G401 (cell line): Measurements from ENCODE around the gene IL17RD. TPM values are rescaled to one million over a fixed set of nuclear protein-coding genes. Genes with fewer than 3 reads are reported as not detected.

Experiments used
- DNase-seq: peaks from one replicate; pipeline ENCODE4 v3.0.0-alpha.2; 2015; ENCODE audit warnings: low spot score
- in situ Hi-C: cut with HindIII; loops from 2 replicates; pipeline ENCODE4 v1.10.0; 2016; ENCODE audit warnings: low sequenced_read_pairs, mixed read lengths
- total RNA-seq: library from RNA; depleted of rRNA; stranded (reverse); fragments of >200 nt; shearing (Covaris generic); gene quantifications from 2 replicates; pipeline ENCODE4 v1.2.3, GENCODE V29; 2014

IL17RD gene
- total RNA-seq, 1 experiment from 2014 or later: 48.2 TPM

- in situ Hi-C loops: no loop called here
- no peak for DNase-seq
Measured at GRCh38 chr3:57135964-57136719, 29.0 kb downstream of the IL17RD start.

DNA sequence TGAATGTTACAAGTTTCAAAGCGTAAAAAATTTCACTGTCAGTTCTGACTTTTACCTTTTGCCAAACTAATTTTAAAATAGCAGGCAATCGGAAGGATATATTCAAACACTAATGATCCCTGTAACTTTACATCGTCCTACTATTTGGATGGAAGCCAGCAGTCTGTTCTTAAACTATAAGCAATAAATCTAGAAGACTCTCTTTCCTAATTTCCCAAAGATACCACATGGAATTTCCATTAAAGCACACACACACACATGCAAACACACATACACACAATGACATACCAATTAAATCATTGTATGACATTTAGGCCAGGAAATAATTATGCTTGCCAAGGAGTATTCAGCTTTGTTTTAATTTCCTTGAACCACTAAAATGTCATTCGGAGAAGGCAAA lies 32.0 kb downstream of the IL17RD start:
- DNase-seq: no peak
- in situ Hi-C loops: no loop called here

- in situ Hi-C loops: no loop called here
- DNase-seq: no peak
Measured at GRCh38 chr3:57132674-57133073, 32.5 kb downstream of the IL17RD start.

DNA sequence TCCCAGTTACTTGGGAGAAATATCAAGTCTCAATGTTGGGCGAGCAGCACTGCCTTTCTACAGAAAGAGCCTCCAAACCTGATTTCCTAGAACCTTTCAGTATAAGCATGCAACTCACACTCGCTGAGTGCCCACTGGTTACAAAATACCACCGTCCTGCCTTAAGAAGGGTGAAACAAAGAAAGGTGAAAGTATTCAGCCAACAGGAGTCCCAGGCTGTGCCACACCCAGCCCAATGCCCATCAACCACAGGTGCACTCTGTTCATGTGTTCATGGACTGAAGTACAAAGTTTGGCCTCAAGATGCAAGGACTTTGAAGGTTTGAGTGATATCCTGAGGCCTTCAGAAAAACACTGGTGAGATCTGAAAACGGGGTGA lies 34.0 kb downstream of the IL17RD start:
- no peak for DNase-seq
- in situ Hi-C loops: no loop called here

DNA sequence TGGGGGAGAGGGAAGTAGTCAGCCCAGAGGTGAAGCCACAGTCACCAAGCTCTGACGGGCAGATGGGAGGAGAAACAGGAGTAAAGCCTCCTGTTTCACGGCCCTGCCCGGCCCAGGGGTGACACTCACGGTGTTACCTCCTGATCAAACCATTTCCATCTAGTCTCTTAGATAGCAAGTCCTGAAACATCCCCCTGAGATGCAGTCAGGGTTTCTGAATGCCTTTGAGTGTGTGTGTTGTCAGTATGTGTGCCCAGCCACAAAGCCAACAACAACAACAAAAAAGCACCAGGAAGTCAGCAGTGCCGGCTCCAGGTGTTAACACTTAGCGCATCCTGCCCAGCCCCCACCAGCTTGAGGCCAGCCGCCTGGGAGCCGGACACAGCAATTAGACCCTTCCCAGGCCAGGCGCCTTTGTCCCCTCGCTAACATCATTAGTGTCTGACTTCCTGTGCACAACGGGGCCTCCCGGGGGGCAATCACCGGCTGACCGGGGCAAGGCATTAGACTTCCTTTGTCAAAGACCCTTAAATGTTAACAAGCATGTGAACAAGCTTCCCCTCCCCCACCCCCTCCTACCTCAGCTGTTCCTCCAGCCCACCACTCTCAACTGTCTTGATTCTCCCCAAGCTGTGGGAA lies 34.5 kb downstream of the IL17RD start:
- in situ Hi-C loops: no loop called here
- DNase-seq: peak; percentile 60

GRCh38 chr3:57128826-57129667 lies 36.1 kb downstream of the IL17RD start:
- DNase-seq: no peak
- in situ Hi-C loops: no loop called here

- in situ Hi-C loops: no loop called here
- no peak for DNase-seq
Measured at GRCh38 chr3:57127891-57128518, 37.1 kb downstream of the IL17RD start.

DNA sequence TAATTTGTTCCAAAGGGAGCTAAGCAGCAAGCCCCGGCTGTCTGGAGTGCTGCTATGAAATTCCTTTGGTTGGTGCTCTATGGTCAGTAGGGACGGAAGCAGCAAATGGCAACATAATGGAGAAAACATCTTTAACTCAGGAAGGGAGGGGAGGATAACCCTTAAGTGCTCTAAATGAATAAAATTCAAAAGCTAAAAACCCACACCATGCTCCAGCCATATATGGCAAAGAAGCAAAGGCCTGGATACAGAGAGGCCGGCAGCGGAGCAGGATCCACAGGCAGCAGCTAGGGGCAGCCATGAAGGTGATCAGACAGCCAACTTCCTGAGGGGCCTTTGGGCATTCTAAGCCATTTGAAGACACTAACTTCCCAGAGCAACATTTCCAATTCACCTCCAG lies 38.9 kb downstream of the IL17RD start:
- DNase-seq: peak; percentile 21
- in situ Hi-C loops: no loop called here

GRCh38 chr3:57120451-57121174 lies 44.5 kb downstream of the IL17RD start:
- in situ Hi-C loops: no loop called here
- DNase-seq: no peak

DNA sequence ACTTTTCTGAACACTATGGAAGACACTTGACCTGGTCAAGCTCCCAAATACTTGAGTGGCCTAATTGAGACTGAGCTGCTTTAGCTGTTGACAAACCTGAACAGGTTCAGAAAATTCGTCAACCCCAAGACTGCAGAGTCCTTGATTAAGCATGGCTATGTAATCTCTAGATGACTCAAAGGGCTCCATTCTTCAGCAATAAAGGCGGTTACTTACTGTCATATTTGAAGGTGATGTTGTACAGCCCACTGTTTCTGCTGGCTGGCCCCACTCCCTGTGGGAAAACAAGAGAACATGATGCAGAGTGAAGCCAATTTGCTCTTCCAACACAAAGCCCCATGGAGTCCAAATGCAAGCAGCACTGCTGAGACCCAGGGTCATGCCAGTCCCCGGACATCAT lies 45.1 kb downstream of the IL17RD start:
- in situ Hi-C loops: no loop called here
- DNase-seq: no peak

GRCh38 chr3:57118254-57118653 lies 46.9 kb downstream of the IL17RD start:
- in situ Hi-C loops: no loop called here
- no peak for DNase-seq

- DNase-seq: no peak
- in situ Hi-C loops: no loop called here
Measured at GRCh38 chr3:57116501-57116900, 48.7 kb downstream of the IL17RD start.

- peak; percentile 50 for DNase-seq
- in situ Hi-C loops: no loop called here
Measured at GRCh38 chr3:57112206-57112605, 52.9 kb downstream of the IL17RD start.

DNA sequence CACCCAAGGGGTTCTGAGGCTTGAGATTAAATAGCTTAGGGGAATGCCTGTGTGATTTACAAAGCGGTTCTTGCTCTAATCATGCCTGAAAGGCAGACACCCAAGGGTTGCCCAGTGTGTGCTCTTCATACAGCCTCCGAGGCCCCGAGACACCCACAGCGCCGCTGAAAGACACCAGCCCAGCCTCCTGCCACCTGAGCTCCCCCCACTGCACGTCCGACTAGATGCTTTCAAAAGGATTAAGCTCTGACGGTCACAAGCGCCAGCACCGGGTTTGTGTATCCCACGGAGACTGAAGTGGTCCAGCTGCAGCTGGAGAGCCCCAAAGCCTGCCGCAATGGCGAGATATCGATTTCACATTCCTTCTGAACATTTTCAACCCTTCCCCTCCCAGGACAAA lies 54.4 kb downstream of the IL17RD start:
- in situ Hi-C loops: no loop called here
- DNase-seq: peak; percentile 53

- in situ Hi-C loops: no loop called here
Measured at GRCh38 chr3:57110214-57110613, 54.9 kb downstream of the IL17RD start.

GRCh38 chr3:57109437-57110199 lies 55.5 kb downstream of the IL17RD start:
- in situ Hi-C loops: no loop called here
- no peak for DNase-seq

More at GRCh38 chr3:57110214-57110613, 54.9 kb downstream of the IL17RD start:
- DNase-seq: peak; percentile 45

- no peak for DNase-seq
- in situ Hi-C loops: no loop called here
Measured at GRCh38 chr3:57108684-57109083, 56.5 kb downstream of the IL17RD start.

DNA sequence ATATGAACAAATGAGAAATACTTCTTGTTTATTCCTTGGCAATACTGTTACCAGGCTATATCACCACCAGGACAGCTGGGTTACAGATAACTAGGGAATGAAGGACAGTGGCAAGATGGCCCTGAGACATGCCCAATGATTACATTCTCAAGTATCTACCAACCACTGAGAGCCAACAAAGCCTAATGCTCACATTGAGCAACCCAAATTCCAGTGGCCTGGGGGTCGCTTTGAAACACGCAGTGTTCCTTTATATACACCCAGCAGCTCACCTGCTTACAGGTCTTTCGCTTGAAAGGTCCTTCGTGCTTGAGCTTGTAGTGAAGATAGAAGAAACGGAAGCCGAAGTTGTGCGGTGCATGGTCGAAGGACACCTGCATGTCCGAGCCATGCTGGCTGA lies 59.6 kb downstream of the IL17RD start:
- in situ Hi-C loops: no loop called here
- no peak for DNase-seq
